Stimulated activated naive CD4-positive, alpha-beta T cell (primary cell): ENCODE data around the gene VPS50.

Experiments
- DNase-seq, 6 experiments: peaks; one replicate each; lab custom pipeline; 2025; lab: John Stamatoyannopoulos, UW

The VPS50 gene, protein sequence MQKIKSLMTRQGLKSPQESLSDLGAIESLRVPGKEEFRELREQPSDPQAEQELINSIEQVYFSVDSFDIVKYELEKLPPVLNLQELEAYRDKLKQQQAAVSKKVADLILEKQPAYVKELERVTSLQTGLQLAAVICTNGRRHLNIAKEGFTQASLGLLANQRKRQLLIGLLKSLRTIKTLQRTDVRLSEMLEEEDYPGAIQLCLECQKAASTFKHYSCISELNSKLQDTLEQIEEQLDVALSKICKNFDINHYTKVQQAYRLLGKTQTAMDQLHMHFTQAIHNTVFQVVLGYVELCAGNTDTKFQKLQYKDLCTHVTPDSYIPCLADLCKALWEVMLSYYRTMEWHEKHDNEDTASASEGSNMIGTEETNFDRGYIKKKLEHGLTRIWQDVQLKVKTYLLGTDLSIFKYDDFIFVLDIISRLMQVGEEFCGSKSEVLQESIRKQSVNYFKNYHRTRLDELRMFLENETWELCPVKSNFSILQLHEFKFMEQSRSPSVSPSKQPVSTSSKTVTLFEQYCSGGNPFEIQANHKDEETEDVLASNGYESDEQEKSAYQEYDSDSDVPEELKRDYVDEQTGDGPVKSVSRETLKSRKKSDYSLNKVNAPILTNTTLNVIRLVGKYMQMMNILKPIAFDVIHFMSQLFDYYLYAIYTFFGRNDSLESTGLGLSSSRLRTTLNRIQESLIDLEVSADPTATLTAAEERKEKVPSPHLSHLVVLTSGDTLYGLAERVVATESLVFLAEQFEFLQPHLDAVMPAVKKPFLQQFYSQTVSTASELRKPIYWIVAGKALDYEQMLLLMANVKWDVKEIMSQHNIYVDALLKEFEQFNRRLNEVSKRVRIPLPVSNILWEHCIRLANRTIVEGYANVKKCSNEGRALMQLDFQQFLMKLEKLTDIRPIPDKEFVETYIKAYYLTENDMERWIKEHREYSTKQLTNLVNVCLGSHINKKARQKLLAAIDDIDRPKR

DNA sequence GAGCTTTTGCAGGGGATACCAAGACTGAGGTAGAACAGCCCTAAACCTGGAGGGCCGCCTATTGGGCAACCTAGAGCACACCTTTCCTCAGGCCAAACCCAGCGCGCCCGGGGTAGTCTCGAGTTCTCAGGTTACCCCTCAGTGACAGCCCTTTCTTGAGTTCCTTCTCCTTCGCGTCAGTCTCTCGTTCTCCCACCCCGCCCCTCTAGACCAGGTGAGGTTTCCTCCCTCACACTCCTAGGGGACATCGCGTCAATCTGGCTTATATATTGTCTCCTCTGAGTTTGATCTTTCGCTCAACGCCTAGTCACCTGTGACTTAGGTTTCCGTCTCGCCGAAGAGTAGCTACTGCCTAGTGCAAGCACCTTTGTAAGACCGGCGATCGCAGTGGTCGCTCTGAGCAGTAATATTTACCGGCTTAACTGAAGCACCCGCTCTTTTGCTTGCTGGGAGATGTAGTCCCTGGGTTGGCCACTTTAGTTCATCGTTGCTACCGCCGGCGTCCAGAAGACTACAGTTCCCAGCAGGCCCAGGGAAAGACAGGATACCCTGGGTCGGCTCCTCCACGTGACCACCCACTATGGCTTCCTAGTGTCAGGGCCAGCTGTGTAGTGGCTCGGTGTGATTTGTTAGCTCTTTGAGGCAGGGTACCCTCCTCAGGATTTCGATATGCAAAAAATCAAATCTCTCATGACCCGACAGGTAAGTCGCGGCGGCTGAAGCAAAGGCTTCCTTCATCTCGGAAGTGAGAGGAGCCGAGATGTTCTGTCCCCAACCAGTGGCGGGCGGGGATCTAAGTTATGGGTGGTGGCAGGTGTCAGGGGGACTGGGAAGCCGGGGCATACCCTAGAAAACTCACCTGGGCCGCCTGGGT is at the start of gene VPS50:
VPS50 (plus strand) TSS at position 568 of the 874 bp plus-strand sequence; CDS start at position 670, 102 bp downstream.
- peak; percentile 83 to 95 (median 92) for DNase-seq

DNA sequence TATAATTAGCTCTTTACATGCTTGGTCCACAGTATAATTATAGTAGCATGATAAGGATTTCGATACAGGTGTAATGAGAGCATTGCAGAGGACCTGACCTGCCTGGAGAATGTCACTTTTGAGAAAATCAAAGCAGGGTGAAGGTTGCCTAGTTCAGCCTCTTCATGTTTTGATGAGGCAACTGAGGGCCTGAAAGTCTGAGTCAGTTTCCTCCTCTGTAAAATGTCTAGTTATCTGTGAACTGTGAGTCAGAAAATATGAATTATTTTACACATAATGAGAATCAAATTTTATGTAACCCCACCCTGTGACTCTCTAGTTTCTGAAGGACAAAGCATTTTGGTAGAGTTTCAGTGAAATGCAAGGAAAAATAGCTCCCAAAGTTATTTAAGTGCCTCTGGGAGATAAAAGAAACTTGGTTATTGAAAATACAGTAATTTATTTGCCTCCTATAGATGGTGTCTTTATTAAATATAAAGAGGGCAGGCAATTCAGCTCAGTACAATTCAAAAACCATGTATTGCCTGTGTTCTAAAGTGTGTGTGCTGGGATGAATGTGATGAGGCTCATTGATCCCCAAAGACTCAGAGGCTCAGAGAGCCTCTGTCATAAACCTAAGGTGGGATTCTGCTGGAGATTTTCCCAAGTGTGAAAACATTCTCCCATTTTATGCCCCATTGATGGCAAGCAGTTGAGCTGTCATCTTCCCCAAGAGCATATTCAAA is 46.7 kb upstream of the VPS50 start:
- DNase-seq = no peak

DNA sequence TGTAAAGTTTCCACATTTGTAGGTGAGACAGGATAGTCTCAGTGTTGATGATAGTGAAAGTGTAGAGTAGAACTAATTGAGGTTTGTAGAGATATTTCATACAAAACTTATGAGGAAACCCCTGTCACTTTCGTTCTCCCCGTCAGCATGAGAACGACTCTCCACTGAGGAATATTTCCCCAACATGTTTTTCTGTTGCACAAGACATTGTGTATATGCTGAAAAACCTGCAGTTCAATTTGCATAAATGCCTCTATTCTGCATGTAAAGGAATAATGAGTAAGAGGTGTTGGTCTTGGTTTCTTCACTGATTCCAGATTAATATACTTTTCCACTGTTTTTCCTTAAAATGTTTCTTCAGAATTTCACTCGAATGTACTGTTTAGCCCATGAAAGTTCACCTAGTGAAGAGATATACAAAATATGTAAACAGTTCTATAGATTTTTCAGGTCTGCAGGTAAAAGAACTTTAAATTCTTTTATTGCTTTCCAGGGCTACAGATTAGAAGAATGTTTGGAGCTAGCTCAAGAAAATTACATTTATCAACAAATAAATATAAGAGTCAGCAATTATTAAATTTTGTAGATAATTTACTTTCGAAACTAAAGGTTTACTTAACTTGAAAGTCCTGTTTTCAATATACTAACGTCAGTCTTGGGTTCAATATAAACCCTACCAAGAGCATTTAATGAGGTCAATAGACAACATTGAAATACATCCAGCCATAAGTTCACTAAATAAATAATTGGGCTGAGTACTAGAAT is 43.1 kb upstream of the VPS50 start:
- DNase-seq = no peak

DNA sequence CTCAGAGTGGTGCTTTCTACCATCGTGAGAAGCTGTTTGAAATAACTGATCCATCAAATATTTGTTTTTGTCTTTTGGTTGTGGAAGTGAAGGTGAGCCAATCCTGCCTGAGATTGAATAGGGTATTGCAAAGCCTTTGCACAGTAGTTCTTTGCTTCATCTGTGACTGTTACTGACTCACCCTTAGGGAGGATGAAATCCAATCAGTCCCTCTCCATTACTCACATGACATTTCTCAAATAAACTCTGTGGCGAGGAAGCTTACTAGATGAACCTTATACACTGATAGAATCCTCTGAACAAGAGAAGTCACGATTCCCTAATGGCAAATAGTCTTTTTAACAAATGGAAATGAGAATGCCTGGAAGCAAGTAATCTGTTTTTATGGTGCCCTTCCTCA is 37.8 kb upstream of the VPS50 start:
- DNase-seq = no peak

DNA sequence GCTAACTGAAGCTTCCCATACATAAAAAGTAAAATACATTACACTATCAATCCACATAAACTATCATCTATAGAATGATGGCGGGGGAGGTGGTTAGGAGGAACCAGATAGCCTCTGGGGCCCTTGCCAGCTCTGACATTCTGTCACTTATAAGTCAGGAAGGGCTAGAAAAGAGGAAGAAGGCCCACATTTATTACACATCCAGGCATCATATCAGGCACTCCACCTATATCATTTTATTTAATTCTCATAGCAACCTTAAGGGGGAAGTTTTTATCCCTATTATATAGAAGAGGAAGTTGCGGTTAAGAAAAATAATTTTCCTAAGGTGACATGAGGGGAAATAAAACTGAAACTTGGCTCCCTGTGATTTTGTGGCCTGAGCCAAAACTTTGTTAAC is 35.8 kb upstream of the VPS50 start:
- no peak for DNase-seq

DNA sequence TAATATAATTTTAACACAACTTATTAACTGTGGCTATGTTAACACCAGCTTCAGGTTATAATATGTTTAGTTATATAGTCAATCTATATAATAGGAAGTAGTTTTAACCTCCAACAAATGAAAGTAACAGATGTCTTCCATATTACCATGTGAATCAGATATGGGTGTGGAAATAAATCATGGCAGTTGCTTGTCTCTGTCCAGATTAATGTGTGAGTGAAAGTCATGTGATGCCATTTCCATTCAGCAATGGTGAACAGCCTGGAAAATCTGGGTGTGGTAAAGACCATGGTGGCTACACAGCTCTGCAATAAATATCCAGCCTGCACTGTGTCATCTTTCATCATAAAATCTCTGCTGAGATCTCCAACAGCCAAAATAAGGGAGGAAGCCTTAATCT is 33.7 kb upstream of the VPS50 start:
- DNase-seq = no peak

DNA sequence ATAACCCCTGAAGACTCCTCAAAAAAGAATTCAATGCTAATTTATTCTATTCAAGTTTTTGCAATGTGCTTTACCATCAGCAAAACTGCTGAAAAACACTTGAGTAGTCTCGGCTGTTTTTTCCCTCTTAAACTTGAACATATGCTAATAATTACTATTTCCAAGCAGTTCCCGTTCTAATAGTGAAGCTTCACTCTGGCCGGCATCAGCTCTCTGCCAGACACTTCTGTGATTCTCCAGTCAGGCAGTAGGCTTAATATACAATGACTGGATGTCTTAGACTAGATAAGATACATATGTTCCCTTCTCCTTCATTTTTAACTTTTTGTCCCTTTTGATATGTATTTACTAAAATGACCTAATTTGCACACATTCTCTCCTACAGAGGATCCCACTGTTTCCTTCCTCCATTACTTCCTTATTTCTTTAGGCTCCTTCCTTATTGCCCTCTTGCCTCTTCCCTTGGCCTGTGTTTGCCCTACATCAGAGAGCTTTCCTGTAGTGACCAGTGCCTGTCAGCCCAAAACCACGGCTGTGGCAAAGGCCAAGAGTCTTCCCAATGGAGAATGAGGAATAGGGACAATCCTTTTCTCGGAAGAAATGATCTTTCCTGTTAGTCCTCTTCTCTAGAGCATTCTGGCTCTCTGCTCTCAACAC is 29.4 kb upstream of the VPS50 start:
- no peak for DNase-seq

DNA sequence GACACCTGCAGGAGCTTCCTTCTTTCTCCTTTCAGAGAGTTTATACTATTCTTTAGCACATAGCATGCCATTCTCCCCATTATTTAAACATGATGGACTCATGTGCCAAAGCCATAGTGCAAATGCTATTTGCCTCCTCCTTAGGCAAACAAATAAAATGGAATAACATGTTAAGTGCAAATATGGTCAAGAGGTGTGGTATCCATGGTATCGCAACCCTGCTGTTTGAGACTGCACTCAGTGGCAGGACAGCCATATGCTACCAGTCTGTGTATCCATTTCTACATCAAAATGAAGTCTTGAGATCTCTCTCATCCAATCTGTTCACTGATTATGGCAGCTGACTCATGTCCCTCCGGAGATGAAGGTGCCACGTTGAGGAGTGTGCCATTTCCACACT is 28.7 kb upstream of the VPS50 start:
- no peak for DNase-seq

DNA sequence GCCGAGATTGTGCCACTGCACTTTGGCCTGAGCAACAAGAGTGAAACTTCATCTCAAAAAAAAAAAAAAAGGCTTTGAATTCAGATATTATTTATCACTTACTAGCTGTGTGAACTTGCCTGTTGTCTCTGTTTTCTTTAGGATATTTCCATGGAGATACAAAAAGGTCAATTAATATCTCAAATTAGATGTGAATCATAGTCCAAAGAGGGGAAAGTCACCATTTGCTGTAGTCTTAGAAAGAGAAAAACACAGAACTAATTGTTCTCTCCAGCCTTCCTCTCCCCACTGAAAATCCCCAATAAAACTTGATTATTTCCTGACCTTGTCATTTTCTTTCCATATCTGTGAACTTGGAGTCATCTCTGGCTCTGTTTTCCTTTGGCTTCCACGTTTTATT is 27.1 kb upstream of the VPS50 start:
- no peak for DNase-seq

DNA sequence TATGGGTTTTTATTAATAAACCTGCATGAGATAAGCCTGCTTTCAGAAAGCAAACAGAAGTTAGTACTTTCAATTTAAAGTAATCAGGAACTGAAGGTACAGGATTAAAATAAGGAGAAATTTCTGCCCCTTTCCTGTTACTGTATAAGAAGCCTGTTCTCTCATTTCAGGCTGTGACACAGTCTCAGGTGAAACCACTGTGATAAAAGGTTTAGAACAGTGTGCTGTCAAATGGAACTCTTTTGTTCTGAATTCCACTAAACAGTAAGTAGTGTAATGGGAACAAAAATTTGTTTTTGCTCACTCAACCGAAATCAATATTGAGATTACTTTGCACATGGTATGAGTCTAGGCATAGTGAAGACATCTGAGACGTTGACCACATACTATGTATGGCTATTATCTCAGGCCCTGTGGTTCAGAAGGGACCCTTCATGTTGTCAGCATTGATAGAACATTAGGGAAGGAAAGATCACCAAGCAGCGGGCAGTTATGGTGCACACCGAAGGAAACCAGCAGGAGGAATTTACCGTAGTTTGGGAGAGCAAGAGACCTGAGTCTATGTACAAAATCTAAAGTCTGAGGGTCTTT is 20.8 kb upstream of the VPS50 start:
- no peak for DNase-seq

DNA sequence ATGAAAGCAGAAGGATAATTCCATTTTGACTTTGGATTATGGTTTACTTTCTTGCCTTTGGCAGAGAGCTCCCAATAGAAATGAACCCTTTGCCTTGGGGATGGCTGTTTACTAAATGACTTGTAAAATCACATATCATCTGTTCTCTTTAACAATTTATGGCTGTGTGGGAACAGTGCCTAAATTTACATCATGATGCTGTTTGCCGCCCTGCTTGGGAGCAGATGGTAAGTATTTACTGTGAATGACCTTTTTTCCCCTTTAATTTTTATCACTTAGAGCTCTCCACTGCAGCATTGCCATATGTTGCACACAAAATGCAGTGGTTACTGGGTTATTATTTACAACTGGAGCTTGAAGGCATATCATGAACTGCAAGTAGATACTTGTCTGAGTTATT is 19.3 kb upstream of the VPS50 start:
- DNase-seq = no peak

DNA sequence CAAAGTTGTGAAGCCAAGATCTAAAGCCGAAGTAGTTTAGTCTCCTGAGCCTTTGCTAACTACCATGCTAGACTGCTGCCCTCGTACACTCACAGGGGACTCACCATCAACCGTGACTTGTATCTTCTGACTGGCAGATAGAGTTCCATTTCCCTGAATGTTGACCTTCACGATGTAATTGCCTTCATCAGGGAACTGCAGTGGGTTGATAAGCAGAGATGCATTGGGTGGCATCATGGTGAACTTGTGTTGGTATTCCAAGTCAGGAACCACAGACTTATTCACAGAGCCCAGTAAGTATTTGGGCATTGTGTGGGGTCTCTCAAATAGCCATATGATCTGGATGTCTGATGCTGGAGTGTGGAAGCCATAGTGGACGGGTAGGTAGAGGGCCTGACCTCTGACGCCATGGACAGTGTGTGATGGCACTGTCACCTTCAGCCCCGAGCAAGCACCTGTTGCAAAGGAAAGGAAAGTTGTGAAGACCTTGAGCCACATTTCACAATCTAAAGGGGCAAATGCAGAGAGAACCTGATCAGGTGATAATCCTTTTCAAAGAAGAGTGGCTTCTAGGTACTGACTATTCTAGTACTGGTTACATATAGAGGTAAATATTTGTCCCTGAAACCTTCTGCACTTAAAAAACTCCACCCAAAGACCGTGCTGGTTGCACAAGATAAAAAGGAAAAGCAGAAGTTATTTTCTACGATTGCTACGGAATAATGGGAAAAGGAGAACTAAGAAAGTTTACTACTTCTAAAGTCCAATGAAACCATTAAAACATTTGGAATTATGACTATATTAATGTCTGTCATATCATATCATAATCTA is 13.0 kb upstream of the VPS50 start:
- no peak for DNase-seq

DNA sequence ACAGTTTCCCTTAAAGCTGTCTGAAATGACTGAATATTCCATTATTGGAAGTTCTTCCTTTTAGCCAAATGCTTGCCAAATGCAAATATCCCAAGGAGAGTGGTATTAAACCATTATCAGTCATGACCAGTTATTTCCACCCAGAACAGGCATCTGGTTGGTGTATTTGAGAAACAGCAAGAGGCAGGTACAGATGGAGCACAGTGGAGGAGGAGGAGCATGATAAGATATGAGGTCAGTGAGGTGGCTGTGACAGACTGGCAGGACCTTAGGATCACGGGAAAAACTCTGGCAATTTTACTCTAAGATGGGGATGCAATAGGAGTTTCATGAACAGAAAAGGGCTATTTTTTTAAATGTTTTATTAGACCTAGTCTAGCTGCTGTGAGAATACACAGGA is 12.3 kb upstream of the VPS50 start:
- no peak for DNase-seq

DNA sequence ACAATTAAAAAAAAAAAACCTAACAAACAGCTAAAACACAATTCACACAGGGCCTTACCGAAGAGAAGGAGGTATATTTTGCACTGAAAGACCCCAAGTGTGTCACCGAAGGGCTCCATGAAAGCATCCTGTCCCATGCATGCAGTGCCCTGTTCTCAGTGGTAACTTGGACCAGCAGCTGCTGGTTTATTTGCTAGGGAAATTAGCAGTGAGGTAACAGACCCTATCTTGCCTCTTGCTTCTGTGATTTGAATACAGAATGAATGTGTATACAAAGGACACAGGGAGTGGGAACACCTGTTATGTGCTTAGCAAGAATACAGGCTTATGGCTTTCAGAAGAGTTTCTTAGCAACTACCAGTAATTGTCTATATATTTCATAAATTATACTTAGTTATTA is 5.9 kb upstream of the VPS50 start, which contains the start of gene HEPACAM2:
HEPACAM2 (minus strand) TSS at position 160 of the 400 bp plus-strand sequence.
- DNase-seq = no peak

DNA sequence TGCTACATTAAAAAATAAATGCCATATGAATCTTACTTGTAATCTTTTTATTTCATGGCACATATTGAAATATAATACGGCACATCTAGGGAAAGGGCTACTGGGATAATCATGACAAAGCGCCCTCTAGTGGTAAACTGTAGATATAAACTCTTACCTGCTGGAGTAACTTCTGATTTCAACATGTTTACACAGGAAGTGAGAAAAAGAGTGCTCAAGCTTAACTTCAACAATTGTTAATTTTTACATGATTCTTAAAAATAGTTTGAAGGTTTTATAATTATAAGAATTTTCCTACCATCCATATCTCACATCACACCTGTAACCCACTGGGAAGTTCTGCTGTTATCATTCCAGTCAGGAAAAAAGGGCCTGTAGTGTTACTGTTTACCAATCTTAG is 3.9 kb upstream of the VPS50 start:
- peak in 3 of 6 experiments; percentile 57 to 83 (median 78) for DNase-seq

DNA sequence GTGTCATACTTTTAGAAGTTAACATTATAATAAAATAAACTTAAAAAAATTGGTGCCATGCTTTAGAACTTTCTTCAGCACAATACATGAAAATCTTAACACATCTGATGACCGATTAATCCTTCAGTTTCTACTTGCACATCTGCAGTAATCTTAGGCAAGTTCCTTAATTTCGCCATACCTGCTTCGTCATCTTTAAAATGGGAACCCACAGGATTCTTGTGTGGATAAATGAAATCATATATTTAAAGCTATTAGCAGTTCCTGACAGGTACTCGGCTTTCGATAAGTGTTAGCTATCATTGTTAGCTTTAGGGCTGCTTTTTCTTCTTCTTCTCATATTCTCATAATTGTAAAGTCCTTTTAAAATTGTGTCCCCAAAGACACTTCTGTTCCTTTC is 907 bp upstream of the VPS50 start:
- DNase-seq = no peak

DNA sequence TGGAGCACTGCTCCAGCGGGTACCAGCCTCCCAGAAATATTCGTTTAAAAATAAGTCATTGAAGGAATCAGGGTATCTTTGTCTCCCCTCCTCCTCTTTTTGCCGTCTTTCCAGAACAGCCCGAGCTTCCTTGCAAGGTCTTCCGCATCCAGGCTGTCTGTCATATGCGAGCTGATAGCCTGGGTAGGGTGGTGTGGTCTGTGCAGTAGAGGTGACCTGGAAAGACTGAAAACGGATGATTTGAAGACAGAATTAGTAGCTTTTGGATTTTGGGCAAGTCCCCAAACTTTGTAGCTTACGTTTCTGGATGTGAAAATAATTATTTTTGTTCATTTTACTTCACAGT is 480 bp downstream of the VPS50 start:
- no peak for DNase-seq

DNA sequence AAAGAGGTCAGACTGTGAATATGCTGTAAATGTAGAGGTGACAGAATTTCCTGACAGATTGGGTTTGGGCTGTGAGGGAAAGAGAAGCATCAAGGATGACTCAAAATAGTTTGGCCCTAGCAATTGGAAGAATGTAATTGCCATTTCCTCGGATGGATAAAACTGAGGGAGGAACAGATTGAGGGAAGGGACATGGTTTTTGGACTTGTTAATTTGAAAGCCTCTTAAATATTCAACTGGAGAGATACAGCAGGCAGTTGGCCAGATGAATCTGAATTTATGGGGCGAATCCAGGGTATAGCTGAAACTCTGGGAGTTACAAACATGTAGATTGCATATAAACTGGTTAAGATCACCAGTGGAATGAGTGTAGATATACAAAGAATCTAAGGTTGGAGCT is 3.4 kb downstream of the VPS50 start:
- no peak for DNase-seq

DNA sequence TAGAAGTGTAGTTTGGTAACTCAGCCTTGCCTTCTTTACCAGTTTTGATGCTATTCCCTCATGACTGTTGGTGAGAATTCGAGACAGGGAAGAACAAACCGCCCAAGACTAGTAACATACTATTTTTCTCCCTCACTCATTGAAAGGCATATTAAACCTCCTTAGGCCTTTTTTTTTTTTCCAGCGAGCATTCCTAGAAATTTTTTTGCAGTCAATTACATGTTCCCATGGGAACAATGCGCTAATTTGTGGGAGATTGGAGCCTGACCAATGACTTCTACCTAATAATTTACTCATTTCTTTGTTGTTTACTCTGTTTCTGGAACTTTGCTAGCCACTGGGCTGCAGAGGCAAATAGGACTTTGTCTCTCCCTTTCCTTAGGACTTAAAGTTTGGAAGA is 6.0 kb downstream of the VPS50 start:
- DNase-seq = no peak
